SK-N-SH (cell line): Measurements from ENCODE around the gene DDX19B. TPM values are rescaled to one million over a fixed set of nuclear protein-coding genes. Genes with fewer than 3 reads are reported as not detected.

ENCODE experiments used
- CTCF ChIA-PET: fragments of 300-600, 350-600 bp; formaldehyde crosslinking; extraction: SDS; loops from one replicate; lab custom pipeline; 2021; lab: Yijun Ruan, JAX
- POLR2A ChIA-PET: fragments of 350-600 bp; sonication (Branson Sonifier 250); formaldehyde crosslinking; extraction: SDS; loops from one replicate; lab custom pipeline; 2020; ENCODE audit warnings: antibody characterized with exemption, inconsistent platforms; lab: Yijun Ruan, JAX
- DNase-seq: peaks from one replicate; pipeline ENCODE4 v3.0.0; 2012
- H2AFZ ChIP-seq: fragments of 200-600 bp; sonication (generic); 2 replicates; pipeline ENCODE4 v1.8.1; 2016; ENCODE audit warnings: antibody characterized with exemption, mild to moderate bottlenecking, low read depth
- H3F3A ChIP-seq: fragments of 200-600 bp; sonication (generic); replicated peaks from 2 replicates; pipeline ENCODE3; 2016; ENCODE audit warnings: antibody characterized with exemption, mild to moderate bottlenecking; ENCODE audit not compliant: insufficient read depth
- H3K27ac ChIP-seq, 2 experiments: fragments of 200-500 bp in 1 of 2; fragments of 200-600 bp in 1 of 2; sonication (Bioruptor generic) in 1 of 2; sonication (generic), shearing (Covaris generic) in 1 of 2; 2 replicates each; pipeline versions ENCODE4 v1.5.1 to v1.6.1; 2014 to 2016; ENCODE audit warnings: low read depth in 2 of 2, inconsistent platforms in 1 of 2, low read length in 1 of 2, mild to moderate bottlenecking in 1 of 2, mixed read lengths in 1 of 2
- H3K27me3 ChIP-seq: fragments of 200-600 bp; sonication (generic), shearing (Covaris generic); 2 replicates; pipeline ENCODE4 v1.6.1; 2016; ENCODE audit warnings: mixed run types; ENCODE audit not compliant: insufficient read depth
- H3K36me3 ChIP-seq, 2 experiments: fragments of 200-500 bp in 1 of 2; fragments of 200-600 bp in 1 of 2; sonication (Bioruptor generic) in 1 of 2; sonication (generic) in 1 of 2; replicated peaks in 1 of 2; 2 replicates each; pipeline versions ENCODE3 to v1.5.1; 2014 to 2016; ENCODE audit warnings: low read length in 1 of 2, mild to moderate bottlenecking in 1 of 2; ENCODE audit not compliant: insufficient read depth in 2 of 2, control insufficient read depth in 1 of 2
- H3K4me1 ChIP-seq, 2 experiments: fragments of 200-500 bp in 1 of 2; fragments of 200-600 bp in 1 of 2; sonication (Bioruptor generic) in 1 of 2; sonication (generic), shearing (Covaris generic) in 1 of 2; 2 replicates each; pipeline versions ENCODE4 v1.5.1 to v1.6.1; 2014 to 2016; ENCODE audit warnings: low read depth in 1 of 2, low read length in 1 of 2, mixed run types in 1 of 2; ENCODE audit not compliant: insufficient read depth in 2 of 2, control insufficient read depth in 1 of 2
- H3K4me2 ChIP-seq: fragments of 200-600 bp; sonication (generic), shearing (Covaris generic); 2 replicates; pipeline ENCODE4 v1.6.1; 2017; ENCODE audit warnings: mixed run types
- H3K4me3 ChIP-seq, 2 experiments: fragments of 200-500 bp in 1 of 2; fragments of 200-600 bp in 1 of 2; sonication (Bioruptor generic) in 1 of 2; sonication (generic), shearing (Covaris generic) in 1 of 2; 2 replicates each; pipeline versions ENCODE4 v1.5.1 to v1.8.1; 2014 to 2016; ENCODE audit warnings: low read depth in 2 of 2, inconsistent platforms in 1 of 2, low read length in 1 of 2, mild to moderate bottlenecking in 1 of 2, mixed read lengths in 1 of 2, moderate library complexity in 1 of 2
- H3K79me2 ChIP-seq: fragments of 200-600 bp; sonication (generic); 2 replicates; pipeline ENCODE4 v1.8.1; 2017; ENCODE audit warnings: mild to moderate bottlenecking; ENCODE audit not compliant: insufficient read depth
- H3K9ac ChIP-seq: fragments of 200-600 bp; sonication (generic); 2 replicates; pipeline ENCODE4 v1.6.1; 2017; ENCODE audit warnings: mixed run types
- H3K9me2 ChIP-seq: fragments of 200-600 bp; sonication (generic); 2 replicates; pipeline ENCODE4 v1.6.1; 2017; ENCODE audit warnings: mixed run types
- H3K9me3 ChIP-seq: fragments of 200-600 bp; sonication (generic); 2 replicates; pipeline ENCODE4 v1.6.1; 2017; ENCODE audit warnings: mixed run types, mild to moderate bottlenecking, moderate library complexity
- H4K20me1 ChIP-seq: fragments of 200-600 bp; sonication (generic); 2 replicates; pipeline ENCODE4 v1.6.1; 2017; ENCODE audit warnings: mild to moderate bottlenecking, mixed run types; ENCODE audit not compliant: insufficient read depth
- CHD2 ChIP-seq: fragments of 150-350 bp; IDR thresholded peaks from 2 replicates; pipeline ENCODE4 v1.6.1; 2018; ENCODE audit warnings: low read length; ENCODE audit not compliant: partially characterized antibody
- FOXJ3 ChIP-seq: sonication (generic); formaldehyde crosslinking; IDR thresholded peaks from 2 replicates; pipeline ENCODE4 v1.5.1; 2020; ENCODE audit warnings: mild to moderate bottlenecking, missing genetic modification reagents
- FOXM1 ChIP-seq: IDR thresholded peaks from 2 replicates; pipeline ENCODE4 v1.4.0; 2012; ENCODE audit warnings: low read depth, mild to moderate bottlenecking
- GABPA ChIP-seq: IDR thresholded peaks from 2 replicates; pipeline ENCODE4 v1.4.0; 2012; ENCODE audit warnings: low read depth, mild to moderate bottlenecking
- GATA2 ChIP-seq: sonication (generic); formaldehyde crosslinking; IDR thresholded peaks from 2 replicates; pipeline ENCODE4 v1.5.0; 2020; ENCODE audit warnings: mild to moderate bottlenecking, missing genetic modification reagents
- MEF2A ChIP-seq: IDR thresholded peaks from 2 replicates; pipeline ENCODE4 v1.4.0; 2012; ENCODE audit warnings: low read depth, borderline replicate concordance
- MXI1 ChIP-seq: IDR thresholded peaks from 2 replicates; pipeline ENCODE4 v1.6.1; 2012; ENCODE audit warnings: mild to moderate bottlenecking, low read depth, low read length, improper control_type of control experiment
- NRF1 ChIP-seq: IDR thresholded peaks from 2 replicates; pipeline ENCODE4 v1.6.1; 2012; ENCODE audit warnings: low read depth, mild to moderate bottlenecking, low read length
- POLR2AphosphoS5 ChIP-seq: IDR thresholded peaks from 2 replicates; pipeline ENCODE4 v1.6.1; 2012; ENCODE audit warnings: low read depth, low read length
- RCOR1 ChIP-seq: fragments of 150-350 bp; IDR thresholded peaks from 2 replicates; pipeline ENCODE4 v1.6.1; 2017; ENCODE audit warnings: antibody characterized with exemption, low read length
- SIN3A ChIP-seq: IDR thresholded peaks from 2 replicates; pipeline ENCODE4 v1.6.1; 2012; ENCODE audit warnings: low read depth, mild to moderate bottlenecking, low read length, moderate library complexity, borderline replicate concordance
- SMC3 ChIP-seq: IDR thresholded peaks from 2 replicates; pipeline ENCODE4 v1.6.1; 2012; ENCODE audit warnings: low read depth, low read length, improper control_type of control experiment
- TAF1 ChIP-seq: IDR thresholded peaks from 2 replicates; pipeline ENCODE4 v1.6.1; 2012; ENCODE audit warnings: low read depth, mild to moderate bottlenecking, low read length, moderate library complexity, borderline replicate concordance
- TCF12 ChIP-seq: IDR thresholded peaks from 2 replicates; pipeline ENCODE4 v1.4.0; 2012
- TEAD4 ChIP-seq: IDR thresholded peaks from 2 replicates; pipeline ENCODE4 v1.4.0; 2012; ENCODE audit warnings: mild to moderate bottlenecking, borderline replicate concordance; ENCODE audit not compliant: insufficient read depth
- YY1 ChIP-seq: IDR thresholded peaks from 2 replicates; pipeline ENCODE4 v1.4.0; 2012; ENCODE audit warnings: low read depth, mild to moderate bottlenecking
- WGBS: methylation state at CpG from one replicate; pipeline ENCODE4 v1.1.6; 2017; ENCODE audit warnings: low lambda C conversion rate; 5-methylcytosine and 5-hydroxymethylcytosine counted together
- polyA plus RNA-seq, 3 experiments: library from polyadenylated mRNA; depleted of rRNA; stranded (reverse); fragments of >200 nt; gene quantifications; 2 replicates each; pipeline ENCODE4 v1.2.3, GENCODE V29; 2012
- TF ChIP-seq, protein P1 (sequence below): fragments of 200-600 bp; sonication (generic); IDR thresholded peaks from 2 replicates; pipeline ENCODE4 v1.6.1; 2017; ENCODE audit warnings: antibody characterized with exemption, mild to moderate bottlenecking, moderate library complexity
- TF ChIP-seq, protein P2 (sequence below): IDR thresholded peaks from 2 replicates; pipeline ENCODE4 v1.4.0; 2012; ENCODE audit warnings: low read depth, borderline replicate concordance
- TF ChIP-seq, protein P3 (sequence below): IDR thresholded peaks from 2 replicates; pipeline ENCODE4 v1.4.0; 2012; ENCODE audit warnings: low read depth, borderline replicate concordance
- TF ChIP-seq, protein P4 (sequence below): fragments of 150-350 bp; IDR thresholded peaks from 2 replicates; pipeline ENCODE4 v1.6.1; 2016; ENCODE audit warnings: mild to moderate bottlenecking, low read depth, low read length

DDX19B gene
- polyA plus RNA-seq, 1 of the 3 experiments (the other 2 are of a cell fraction), result 43.6 TPM

DNA sequence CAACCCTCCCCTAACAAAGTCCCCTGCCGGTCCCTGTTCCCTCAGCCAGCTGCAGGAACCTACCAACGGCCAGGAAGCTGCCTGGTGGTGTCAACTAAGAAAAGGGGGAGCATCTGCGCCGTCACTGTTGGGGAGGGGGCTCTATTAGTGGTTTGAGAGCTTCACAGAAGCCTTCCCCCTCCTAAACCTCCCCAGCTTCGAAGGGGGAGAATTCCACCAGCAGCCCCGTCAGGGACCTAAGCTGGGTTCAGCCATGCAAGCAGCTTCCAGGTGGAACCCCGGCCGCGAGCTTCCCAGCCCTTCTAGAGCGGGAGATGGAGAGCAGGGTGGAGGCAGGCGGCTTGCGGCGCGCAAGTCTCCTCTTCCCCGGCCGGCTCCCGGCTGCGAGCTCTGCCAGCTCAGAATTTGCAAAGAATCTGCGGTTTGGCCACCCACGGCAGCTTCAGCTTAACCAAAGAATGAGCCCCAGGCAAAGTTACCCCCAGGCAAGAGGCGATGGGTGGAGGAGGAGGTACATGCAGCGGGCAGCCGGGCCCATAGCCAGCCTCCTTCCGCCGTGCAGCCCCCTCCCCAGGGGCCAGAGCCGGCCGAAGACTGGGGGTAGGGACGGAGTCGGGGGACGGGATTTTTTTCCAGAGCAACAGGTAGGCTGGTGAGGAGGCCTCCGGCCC, 81.4 kb downstream of the DDX19B start (continued):
- TF ChIP-seq, protein P1, sequence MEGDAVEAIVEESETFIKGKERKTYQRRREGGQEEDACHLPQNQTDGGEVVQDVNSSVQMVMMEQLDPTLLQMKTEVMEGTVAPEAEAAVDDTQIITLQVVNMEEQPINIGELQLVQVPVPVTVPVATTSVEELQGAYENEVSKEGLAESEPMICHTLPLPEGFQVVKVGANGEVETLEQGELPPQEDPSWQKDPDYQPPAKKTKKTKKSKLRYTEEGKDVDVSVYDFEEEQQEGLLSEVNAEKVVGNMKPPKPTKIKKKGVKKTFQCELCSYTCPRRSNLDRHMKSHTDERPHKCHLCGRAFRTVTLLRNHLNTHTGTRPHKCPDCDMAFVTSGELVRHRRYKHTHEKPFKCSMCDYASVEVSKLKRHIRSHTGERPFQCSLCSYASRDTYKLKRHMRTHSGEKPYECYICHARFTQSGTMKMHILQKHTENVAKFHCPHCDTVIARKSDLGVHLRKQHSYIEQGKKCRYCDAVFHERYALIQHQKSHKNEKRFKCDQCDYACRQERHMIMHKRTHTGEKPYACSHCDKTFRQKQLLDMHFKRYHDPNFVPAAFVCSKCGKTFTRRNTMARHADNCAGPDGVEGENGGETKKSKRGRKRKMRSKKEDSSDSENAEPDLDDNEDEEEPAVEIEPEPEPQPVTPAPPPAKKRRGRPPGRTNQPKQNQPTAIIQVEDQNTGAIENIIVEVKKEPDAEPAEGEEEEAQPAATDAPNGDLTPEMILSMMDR, result no peak
- TF ChIP-seq GABPA, result no peak
- TF ChIP-seq, protein P2, sequence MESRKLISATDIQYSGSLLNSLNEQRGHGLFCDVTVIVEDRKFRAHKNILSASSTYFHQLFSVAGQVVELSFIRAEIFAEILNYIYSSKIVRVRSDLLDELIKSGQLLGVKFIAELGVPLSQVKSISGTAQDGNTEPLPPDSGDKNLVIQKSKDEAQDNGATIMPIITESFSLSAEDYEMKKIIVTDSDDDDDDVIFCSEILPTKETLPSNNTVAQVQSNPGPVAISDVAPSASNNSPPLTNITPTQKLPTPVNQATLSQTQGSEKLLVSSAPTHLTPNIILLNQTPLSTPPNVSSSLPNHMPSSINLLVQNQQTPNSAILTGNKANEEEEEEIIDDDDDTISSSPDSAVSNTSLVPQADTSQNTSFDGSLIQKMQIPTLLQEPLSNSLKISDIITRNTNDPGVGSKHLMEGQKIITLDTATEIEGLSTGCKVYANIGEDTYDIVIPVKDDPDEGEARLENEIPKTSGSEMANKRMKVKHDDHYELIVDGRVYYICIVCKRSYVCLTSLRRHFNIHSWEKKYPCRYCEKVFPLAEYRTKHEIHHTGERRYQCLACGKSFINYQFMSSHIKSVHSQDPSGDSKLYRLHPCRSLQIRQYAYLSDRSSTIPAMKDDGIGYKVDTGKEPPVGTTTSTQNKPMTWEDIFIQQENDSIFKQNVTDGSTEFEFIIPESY, result no peak
- no peak; the same call in 1 of the 2 replicates for TF ChIP-seq TCF12
- TF ChIP-seq, all 33 proteins: peak for 4

DNA sequence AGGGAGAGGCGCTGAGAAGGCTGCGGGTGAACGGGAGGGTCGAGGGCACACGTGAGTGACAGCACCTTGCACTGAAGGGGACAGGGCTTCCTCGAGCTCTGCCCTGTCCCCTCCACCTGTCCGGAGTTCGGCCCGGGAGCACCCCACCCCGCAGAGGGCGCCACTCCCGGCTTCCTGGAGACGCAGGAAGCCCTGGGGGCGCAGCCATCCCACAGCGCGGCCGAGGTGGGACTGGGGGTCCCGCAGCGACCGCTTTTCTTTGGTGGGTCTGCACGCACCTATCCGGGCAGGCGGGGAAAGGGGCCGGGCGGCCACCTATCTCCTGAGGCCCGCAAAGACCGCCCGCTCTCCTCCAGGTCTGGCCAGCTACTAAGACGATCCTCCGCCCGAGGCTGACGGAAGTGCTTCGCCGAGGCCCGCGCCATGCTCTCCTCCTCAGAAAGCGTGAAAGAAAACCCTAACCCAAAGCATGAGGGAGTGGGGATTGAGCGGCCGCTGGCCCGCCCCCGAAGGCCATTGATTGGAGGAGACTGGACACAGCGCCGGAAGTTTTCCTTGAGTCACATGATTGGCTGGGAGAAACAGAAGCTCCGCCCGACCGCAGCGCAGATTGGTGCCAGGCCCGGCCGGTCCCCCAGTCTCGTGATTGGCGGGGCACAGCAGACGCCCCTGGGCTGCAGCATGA, 82.1 kb downstream of the DDX19B start:
- Histone ChIP-seq H3K27me3 (no peaks in the 10 kb centered on the region), H3K36me3 (peaks cover 11 to 36% of the 10 kb centered on the region in 2 experiments), H3K79me2 (peaks cover 32% of the 10 kb centered on the region), H3K4me1 (peaks cover 6 to 8% of the 10 kb centered on the region in 2 experiments; a peak in 2 of 4 replicates), H3F3A (peaks cover 31% of the 10 kb centered on the region), H3K4me3 (peak overlapping the region; percentile 65 to 72), H3K27ac (peak overlapping the region; percentile 77 to 85), H3K9me3 (no peaks in the 10 kb centered on the region), H3K4me2 (peak overlapping the region; percentile 95), H4K20me1 (no peaks in the 10 kb centered on the region), H2AFZ (peak overlapping the region; percentile 77; the same call in 1 of the 2 replicates), H3K9me2 (no peaks in the 10 kb centered on the region), H3K9ac (peak overlapping the region; percentile 78)
- POLR2A ChIA-PET, result interaction anchor here (0.7 to 2.8 kb wide), 25 partner anchors 11 to 390 kb away, joined by 3 to 22 read pairs (median 4); partner anchors contain the start of genes AARS1, DDX19A, FCSK and ST3GAL2
- WGBS, result 0% methylated on average over 6 of the region's 52 CpGs
- CTCF ChIA-PET, result interaction anchor here (0.7 to 2.4 kb wide), 13 partner anchors 9 to 138 kb away, joined by 3 to 15 read pairs (median 4); partner anchors contain the start of genes FCSK and ST3GAL2
- DNase-seq, result peak; percentile 97
- TF ChIP-seq FOXJ3 (CRISPR knock-in tag), result no peak
- TF ChIP-seq RCOR1, result no peak
- TF ChIP-seq SIN3A, result peak; percentile 85; the same call in 1 of the 2 replicates
- no peak for TF ChIP-seq TCF12
- TF ChIP-seq, protein P3, sequence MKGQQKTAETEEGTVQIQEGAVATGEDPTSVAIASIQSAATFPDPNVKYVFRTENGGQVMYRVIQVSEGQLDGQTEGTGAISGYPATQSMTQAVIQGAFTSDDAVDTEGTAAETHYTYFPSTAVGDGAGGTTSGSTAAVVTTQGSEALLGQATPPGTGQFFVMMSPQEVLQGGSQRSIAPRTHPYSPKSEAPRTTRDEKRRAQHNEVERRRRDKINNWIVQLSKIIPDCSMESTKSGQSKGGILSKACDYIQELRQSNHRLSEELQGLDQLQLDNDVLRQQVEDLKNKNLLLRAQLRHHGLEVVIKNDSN, result peak; percentile 74
- TF ChIP-seq GATA2 (CRISPR knock-in tag), result no peak
- TF ChIP-seq TEAD4, result no peak
- no peak for TF ChIP-seq MEF2A
- TF ChIP-seq, protein P1, result peak; percentile 49
- peak; percentile 59; the same call in 1 of the 2 replicates for TF ChIP-seq YY1
- peak; percentile 96 for TF ChIP-seq MXI1
- peak; percentile 90 for TF ChIP-seq TAF1
- TF ChIP-seq SMC3, result peak; percentile 4; the same call in 1 of the 2 replicates
- TF ChIP-seq CHD2, result peak; percentile 50
- TF ChIP-seq FOXM1, result no peak
- peak; percentile 81 for TF ChIP-seq GABPA
- TF ChIP-seq, protein P4, sequence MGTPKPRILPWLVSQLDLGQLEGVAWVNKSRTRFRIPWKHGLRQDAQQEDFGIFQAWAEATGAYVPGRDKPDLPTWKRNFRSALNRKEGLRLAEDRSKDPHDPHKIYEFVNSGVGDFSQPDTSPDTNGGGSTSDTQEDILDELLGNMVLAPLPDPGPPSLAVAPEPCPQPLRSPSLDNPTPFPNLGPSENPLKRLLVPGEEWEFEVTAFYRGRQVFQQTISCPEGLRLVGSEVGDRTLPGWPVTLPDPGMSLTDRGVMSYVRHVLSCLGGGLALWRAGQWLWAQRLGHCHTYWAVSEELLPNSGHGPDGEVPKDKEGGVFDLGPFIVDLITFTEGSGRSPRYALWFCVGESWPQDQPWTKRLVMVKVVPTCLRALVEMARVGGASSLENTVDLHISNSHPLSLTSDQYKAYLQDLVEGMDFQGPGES, result peak; percentile 78
- TF ChIP-seq POLR2AphosphoS5, result peak; percentile 95
- no peak for TF ChIP-seq NRF1
